HCT116 (cell line): ENCODE data around the gene TNFAIP8. TPM values are rescaled to one million over a fixed set of nuclear protein-coding genes. Genes with fewer than 3 reads are reported as not detected.
"Not testable (repeated sequence)": the region's sequence is repeated elsewhere in the genome, so short reads cannot be mapped to it uniquely, and the experiment has no call there.

Experiments used
- ATAC-seq: fragments of 200-7000 bp; cut with Tn5 transposase; 2 replicates; pipeline ENCODE4 v1.9.1; 2020; ENCODE audit warnings: mild to moderate bottlenecking, moderate library complexity
- BruUV-seq: library from RNA; stranded (reverse); fragments of 400-500 nt; replicated peaks from 2 replicates; lab custom pipeline; 2021; lab: Mats Ljungman, UMichigan
- CTCF ChIA-PET: fragments of 300-600 bp; sonication (Branson Sonifier 250); formaldehyde crosslinking; loops from one replicate; lab custom pipeline; 2021; ENCODE audit warnings: antibody characterized with exemption; lab: Charles Lee
- POLR2A ChIA-PET: fragments of 300-600, 350-600 bp; sonication (Branson Sonifier 250); formaldehyde crosslinking; loops from one replicate; lab custom pipeline; 2021; ENCODE audit warnings: antibody characterized with exemption; lab: Charles Lee
- RAD21 ChIA-PET, 2 experiments: fragments of 300-600 bp; sonication (Branson Sonifier 250); formaldehyde crosslinking; loops; one replicate each; lab custom pipeline; 2023; ENCODE audit warnings: low total read pairs in 2 of 2; ENCODE audit not compliant: uncharacterized antibody in 2 of 2, unreplicated experiment in 2 of 2, low non-redundant PET in 1 of 2; lab: Charles Lee
- DNase-seq: peaks from one replicate; pipeline ENCODE4 v3.0.0-alpha.2; 2010; ENCODE audit warnings: low read depth, low spot score
- H2AFZ ChIP-seq: fragments of 200-600 bp; shearing (Covaris generic), sonication (generic); 2 replicates; pipeline ENCODE4 v1.6.1; 2017; ENCODE audit warnings: low read depth, mixed run types, mixed read lengths, antibody characterized with exemption, low read length; ENCODE audit not compliant: poor library complexity, severe bottlenecking
- H3K27ac ChIP-seq: 2 replicates; pipeline ENCODE4 v1.5.1; 2012; ENCODE audit warnings: low read depth, low read length
- H3K27me3 ChIP-seq: fragments of 200-600 bp; sonication (generic); 2 replicates; pipeline ENCODE4 v1.6.1; 2016; ENCODE audit warnings: mixed run types, low read length, mixed read lengths; ENCODE audit not compliant: insufficient read depth
- H3K36me3 ChIP-seq, 2 experiments: fragments of 200-500 bp in 1 of 2; fragments of 200-600 bp in 1 of 2; sonication (Bioruptor generic) in 1 of 2; sonication (generic) in 1 of 2; 2 replicates each; pipeline versions ENCODE4 v1.5.1 to v1.6.1; 2014 to 2016; ENCODE audit warnings: low read length in 2 of 2, inconsistent platforms in 1 of 2, mixed read lengths in 1 of 2, mixed run types in 1 of 2; ENCODE audit not compliant: insufficient read depth in 2 of 2, control insufficient read depth in 1 of 2
- H3K4me1 ChIP-seq, 2 experiments: fragments of 200-600 bp in 1 of 2; sonication (generic) in 1 of 2; 2 replicates each; pipeline versions ENCODE4 v1.5.1 to v1.6.1; 2012 to 2017; ENCODE audit warnings: low read length in 2 of 2, inconsistent platforms in 1 of 2, mild to moderate bottlenecking in 1 of 2, mixed read lengths in 1 of 2, mixed run types in 1 of 2, moderate library complexity in 1 of 2; ENCODE audit not compliant: insufficient read depth in 2 of 2, control insufficient read depth in 1 of 2
- H3K4me2 ChIP-seq: fragments of 200-600 bp; sonication (generic); 2 replicates; pipeline ENCODE4 v1.6.1; 2017; ENCODE audit warnings: mixed run types, low read length, mixed read lengths
- H3K4me3 ChIP-seq, 2 experiments: fragments of 200-600 bp in 1 of 2; sonication (generic) in 1 of 2; replicated peaks in 1 of 2; 2 replicates each; pipeline ENCODE4 v1.5.1; 2011 to 2016; ENCODE audit warnings: low read length in 2 of 2, control low read depth in 1 of 2, low read depth in 1 of 2, mild to moderate bottlenecking in 1 of 2, mixed read lengths in 1 of 2, mixed run types in 1 of 2
- H3K79me2 ChIP-seq: fragments of 200-600 bp; sonication (generic); 2 replicates; pipeline ENCODE4 v1.6.1; 2017; ENCODE audit warnings: mild to moderate bottlenecking, mixed run types, low read length, moderate library complexity, mixed read lengths; ENCODE audit not compliant: insufficient read depth
- H3K9ac ChIP-seq: fragments of 200-600 bp; sonication (generic); 2 replicates; pipeline ENCODE4 v1.6.1; 2016; ENCODE audit warnings: low read length, mixed read lengths
- H3K9me2 ChIP-seq: fragments of 200-600 bp; sonication (generic), shearing (Covaris generic); 2 replicates; pipeline ENCODE4 v1.6.1; 2017; ENCODE audit warnings: mixed run types, mild to moderate bottlenecking, moderate library complexity; ENCODE audit not compliant: insufficient read depth
- H3K9me3 ChIP-seq, 2 experiments: fragments of 200-500 bp in 1 of 2; fragments of 200-600 bp in 1 of 2; sonication (Bioruptor generic) in 1 of 2; sonication (generic) in 1 of 2; 2 replicates each; pipeline ENCODE4 v1.6.1; 2014 to 2017; ENCODE audit warnings: low read length in 2 of 2, mixed read lengths in 2 of 2, inconsistent platforms in 1 of 2, low read depth in 1 of 2, mild to moderate bottlenecking in 1 of 2, mixed run types in 1 of 2, moderate library complexity in 1 of 2; ENCODE audit not compliant: control insufficient read depth in 1 of 2, insufficient read depth in 1 of 2
- H4K20me1 ChIP-seq: fragments of 200-600 bp; sonication (generic), shearing (Covaris generic); 2 replicates; pipeline ENCODE4 v1.6.1; 2017; ENCODE audit warnings: mixed run types, mild to moderate bottlenecking, moderate library complexity; ENCODE audit not compliant: insufficient read depth
- intact Hi-C: fragments of 100-400 bp; cut with micrococcal nuclease; formaldehyde crosslinking; loops from 2 replicates; pipeline ENCODE4 v1.10.0; 2022
- total RNA-seq: library from RNA; stranded (reverse); gene quantifications from one replicate; pipeline ENCODE4 v1.2.1, GENCODE V29; 2021; ENCODE audit not compliant: unreplicated experiment

The TNFAIP8 gene
- total RNA-seq, 1 experiment from 2014 or later, result 18.4 TPM

- H4K20me1 ChIP-seq, intact Hi-C loops: not testable (repeated sequence)
Observed at GRCh38 chr5:119428166-119428565, 72.3 kb downstream of the TNFAIP8 start.

GRCh38 chr5:119428574-119428973, 72.8 kb downstream of the TNFAIP8 start:
- BruUV-seq, H3K9ac ChIP-seq, intact Hi-C loops, H3K4me2 ChIP-seq, H3K27me3 ChIP-seq, H3K9me2 ChIP-seq, DNase-seq, H3K36me3 ChIP-seq, RAD21 ChIA-PET, H3K79me2 ChIP-seq, H3K9me3 ChIP-seq, ATAC-seq, H2AFZ ChIP-seq, H3K4me1 ChIP-seq, H3K4me3 ChIP-seq, H3K27ac ChIP-seq, CTCF ChIA-PET, POLR2A ChIA-PET, H4K20me1 ChIP-seq: not testable (repeated sequence)

More at GRCh38 chr5:119428166-119428565, 72.3 kb downstream of the TNFAIP8 start:
- H3K9ac ChIP-seq, POLR2A ChIA-PET, H3K4me2 ChIP-seq, H3K9me2 ChIP-seq, H3K9me3 ChIP-seq, ATAC-seq, H3K4me1 ChIP-seq, BruUV-seq, H3K79me2 ChIP-seq, H3K27ac ChIP-seq, H2AFZ ChIP-seq, H3K27me3 ChIP-seq, H3K36me3 ChIP-seq, H3K4me3 ChIP-seq, CTCF ChIA-PET, DNase-seq, RAD21 ChIA-PET: not testable (repeated sequence)

GRCh38 chr5:119432674-119433237, 76.9 kb downstream of the TNFAIP8 start:
- H3K36me3 ChIP-seq, H3K79me2 ChIP-seq, H3K27me3 ChIP-seq, H3K27ac ChIP-seq, H3K4me3 ChIP-seq, H3K9ac ChIP-seq, H3K4me2 ChIP-seq, intact Hi-C loops, ATAC-seq, RAD21 ChIA-PET, H3K4me1 ChIP-seq, BruUV-seq, POLR2A ChIA-PET, H3K9me2 ChIP-seq, H3K9me3 ChIP-seq, H2AFZ ChIP-seq, H4K20me1 ChIP-seq, DNase-seq: not testable (repeated sequence)
- CTCF ChIA-PET, result interaction anchor here (1.4 kb wide), 1 partner anchor 445 kb away, joined by 3 read pairs; the partner anchor contains the start of gene DTWD2
